GM21423 (cell line): ENCODE results near the gene BIRC7.
"Not testable (repeated sequence)": the region's sequence is repeated elsewhere in the genome, so short reads cannot be mapped to it uniquely, and the experiment has no call there.

ENCODE experiments used
- ATAC-seq: cut with Tn5 transposase; IDR thresholded peaks from one replicate; pipeline ENCODE4 v1.9.1; 2021; ENCODE audit warnings: mild to moderate bottlenecking, moderate library complexity; ENCODE audit not compliant: unreplicated experiment

BIRC7 gene

DNA sequence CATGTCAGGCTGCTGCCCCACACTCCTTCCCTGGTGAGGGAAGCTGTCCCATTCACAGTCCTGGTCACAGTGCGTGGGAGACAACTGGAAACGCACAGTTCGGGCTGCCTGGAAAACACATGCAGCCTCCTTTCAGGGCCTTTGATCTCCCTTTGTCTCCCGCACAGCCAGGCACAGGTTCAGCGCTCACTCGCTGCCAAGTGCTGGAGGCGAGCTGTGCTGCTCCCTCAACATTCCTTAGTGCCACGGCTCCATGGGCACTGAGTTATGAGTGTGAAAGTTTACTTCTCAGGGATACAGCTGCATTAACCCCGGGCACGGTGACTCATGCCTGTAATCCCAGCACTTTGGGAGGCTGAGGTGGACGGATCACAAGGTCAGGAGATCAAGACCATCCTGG, 28.8 kb upstream of the BIRC7 start:
- ATAC-seq: no peak

DNA sequence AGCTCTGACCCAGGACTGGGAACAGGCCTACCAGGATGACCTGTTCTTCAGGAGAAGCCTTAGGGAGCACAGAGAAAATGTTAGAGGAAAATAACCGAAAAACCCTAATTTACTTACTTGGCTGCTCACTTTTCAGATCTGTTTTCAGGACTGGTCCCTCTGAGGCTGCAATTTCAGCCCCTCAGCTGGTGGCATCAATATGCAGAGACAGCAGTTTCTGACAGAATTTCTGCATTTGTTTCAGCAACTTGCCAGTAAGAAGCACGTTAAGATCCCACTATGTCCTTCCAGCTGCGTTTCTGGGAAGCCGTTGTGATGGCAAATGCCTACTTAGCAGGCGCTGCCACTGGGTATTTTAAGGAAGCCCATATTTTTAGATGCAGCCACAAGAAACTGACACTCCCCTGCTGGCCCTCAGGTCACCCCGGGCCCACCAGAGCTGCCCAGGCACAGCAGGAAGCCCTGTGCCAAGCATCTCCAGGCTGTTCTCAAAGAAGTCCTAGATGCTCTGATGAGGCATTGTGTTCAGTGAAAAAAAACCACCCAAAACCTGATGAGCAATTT, 27.3 kb upstream of the BIRC7 start:
- ATAC-seq: no peak

GRCh38 chr20:63210011-63210605, 25.6 kb upstream of the BIRC7 start:
- ATAC-seq: no peak

DNA sequence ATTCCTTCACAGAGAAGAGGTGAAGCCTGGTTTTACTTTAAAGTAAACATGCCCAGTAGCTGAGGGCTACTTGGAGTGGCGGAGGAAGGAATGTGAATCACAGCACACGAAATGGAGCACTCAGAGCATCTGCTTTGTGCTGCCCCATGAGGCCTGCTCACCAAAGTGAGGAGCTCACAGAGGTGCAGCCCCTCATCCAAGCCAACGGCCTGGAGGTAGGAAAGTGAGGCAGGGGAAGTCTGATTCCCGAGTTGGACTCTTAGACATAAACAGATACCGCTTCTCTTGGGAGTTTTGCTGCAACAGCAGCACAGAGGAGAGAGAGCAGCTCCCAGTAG, 23.3 kb upstream of the BIRC7 start:
- no peak for ATAC-seq

- no peak for ATAC-seq
These were observed 22.9 kb upstream of the BIRC7 start for GRCh38 chr20:63212792-63213191.

DNA sequence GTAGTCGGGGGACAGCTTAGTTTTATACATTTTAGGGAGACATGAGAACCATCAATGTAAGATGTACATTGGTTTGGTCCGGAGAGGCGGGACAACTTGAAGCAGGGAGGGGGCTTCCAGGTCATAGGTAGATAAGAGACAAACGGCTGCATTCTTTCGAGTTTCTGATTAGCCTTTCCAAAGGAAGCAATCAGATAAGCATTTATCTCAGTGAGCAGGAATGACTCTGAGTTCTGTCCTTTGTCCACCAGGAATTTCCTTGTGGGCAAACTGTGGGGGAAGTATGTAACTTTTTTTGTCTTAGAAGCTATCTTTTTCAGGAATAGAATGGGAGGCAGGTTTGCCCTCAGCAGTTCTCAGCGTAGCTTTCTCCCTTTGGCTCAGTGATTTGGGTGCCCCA, 21.2 kb upstream of the BIRC7 start:
- ATAC-seq: no peak

DNA sequence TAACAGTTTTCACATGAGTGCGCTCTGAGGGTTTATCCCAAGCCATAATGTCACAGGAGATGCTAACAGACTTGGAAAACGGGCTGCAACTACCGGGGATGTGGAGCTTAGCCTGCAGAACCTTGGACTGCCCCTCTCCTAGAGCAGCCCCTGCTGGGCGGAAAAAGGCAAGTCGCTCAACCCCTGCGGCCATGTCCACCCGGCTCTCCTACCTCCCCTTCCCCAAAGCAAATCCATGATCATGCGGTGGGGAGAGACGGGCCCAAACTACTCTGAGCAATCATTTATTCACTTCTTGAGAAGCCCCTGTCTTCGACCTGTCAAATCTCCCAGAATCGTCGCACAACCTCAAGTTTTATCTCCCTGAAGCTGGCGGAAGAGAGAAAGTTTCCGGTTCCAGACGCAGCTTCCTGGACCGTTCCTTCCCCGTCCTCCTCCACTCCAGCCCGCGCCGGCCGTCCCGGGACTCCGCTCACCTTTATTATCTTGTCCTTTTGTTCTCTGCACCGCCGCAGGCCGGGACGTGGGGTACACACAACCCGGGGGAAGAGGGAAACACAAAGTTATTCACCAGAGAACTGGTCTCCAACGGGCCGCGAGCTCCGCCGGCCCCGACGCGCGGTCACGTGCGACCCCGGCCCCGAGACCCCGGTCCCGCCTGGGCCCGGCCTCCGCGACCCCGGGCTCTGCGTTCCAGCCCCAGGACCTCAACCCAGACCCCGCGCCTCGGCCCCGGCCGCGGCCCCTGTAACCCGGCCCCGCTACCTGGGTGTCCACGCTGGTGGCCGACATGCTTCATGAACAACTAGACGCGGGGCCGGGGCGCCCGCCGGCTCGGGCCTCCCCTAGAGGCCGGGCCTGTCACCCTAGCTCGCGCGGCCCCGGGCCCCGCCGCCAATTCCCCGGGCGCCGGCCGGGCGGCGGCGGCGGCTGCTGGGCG, 20.3 kb upstream of the BIRC7 start:
- peak; percentile 22 for ATAC-seq

GRCh38 chr20:63216041-63216848, 19.5 kb upstream of the BIRC7 start, which contains the start of gene YTHDF1:
YTHDF1 (minus strand) TSS chr20:63216131; CDS start chr20:63215892, 239 bp downstream.
- ATAC-seq: peak; percentile 86

GRCh38 chr20:63216849-63217471, 18.7 kb upstream of the BIRC7 start:
- ATAC-seq: no peak

DNA sequence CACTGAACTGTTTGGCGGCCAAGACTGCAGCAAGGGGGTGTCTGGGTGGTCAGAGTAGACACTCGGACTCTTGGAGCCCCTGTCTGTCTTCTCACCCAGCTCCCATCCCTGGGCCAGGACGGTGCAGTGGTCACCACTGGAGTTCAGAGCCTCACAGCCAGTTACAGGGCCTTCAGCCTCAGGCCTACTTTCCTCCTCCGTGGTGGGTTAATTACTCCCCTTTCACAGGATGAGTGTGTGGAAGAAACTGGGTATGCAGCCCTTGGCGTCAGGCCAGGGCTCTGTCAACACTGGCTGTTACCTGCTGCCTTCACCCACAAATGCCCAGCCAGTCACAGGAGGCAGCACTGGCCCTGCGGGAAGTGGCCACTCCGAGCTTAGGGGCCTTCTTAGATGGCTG, 18.0 kb upstream of the BIRC7 start:
- no peak for ATAC-seq

DNA sequence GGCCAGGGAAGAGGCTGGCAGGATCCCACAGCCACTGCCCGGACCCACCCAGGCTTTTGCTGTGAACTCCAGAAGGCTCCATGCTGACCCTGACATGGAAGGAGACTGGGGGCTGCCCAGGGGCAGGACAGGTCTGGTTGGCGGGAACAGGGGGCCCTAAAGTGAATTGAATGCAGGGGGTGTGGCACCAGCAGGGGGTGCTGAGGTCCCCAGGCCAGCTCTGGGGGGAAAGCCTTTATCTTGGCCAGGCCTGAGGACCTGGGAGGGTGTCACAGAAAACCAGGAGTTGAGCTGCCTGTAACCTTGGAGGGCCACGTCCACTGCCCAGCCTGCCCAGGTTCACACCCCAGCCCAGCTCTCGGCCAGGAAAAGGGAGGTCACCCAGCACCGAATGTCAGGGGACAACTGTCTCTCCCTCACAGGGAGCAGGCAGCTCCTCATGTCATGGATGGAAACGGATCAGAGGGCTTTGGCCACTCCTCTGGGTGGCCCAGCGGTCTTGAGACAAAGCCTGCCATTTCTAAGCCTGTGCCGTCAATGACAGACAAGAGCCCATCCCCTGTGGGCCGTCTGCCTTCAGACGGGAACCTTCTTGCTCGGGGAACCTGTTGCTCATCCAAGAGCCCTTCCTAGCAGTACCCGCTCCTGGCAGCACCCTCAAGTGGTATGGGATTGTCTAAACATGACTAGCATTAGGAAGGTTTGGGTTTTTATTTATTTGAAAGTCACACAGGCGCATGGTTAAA, 16.8 kb upstream of the BIRC7 start:
- no peak for ATAC-seq

- no peak for ATAC-seq
These were observed 16.3 kb upstream of the BIRC7 start for GRCh38 chr20:63219447-63219821.

- ATAC-seq: no peak
These were observed 15.7 kb upstream of the BIRC7 start for GRCh38 chr20:63219866-63220521.

DNA sequence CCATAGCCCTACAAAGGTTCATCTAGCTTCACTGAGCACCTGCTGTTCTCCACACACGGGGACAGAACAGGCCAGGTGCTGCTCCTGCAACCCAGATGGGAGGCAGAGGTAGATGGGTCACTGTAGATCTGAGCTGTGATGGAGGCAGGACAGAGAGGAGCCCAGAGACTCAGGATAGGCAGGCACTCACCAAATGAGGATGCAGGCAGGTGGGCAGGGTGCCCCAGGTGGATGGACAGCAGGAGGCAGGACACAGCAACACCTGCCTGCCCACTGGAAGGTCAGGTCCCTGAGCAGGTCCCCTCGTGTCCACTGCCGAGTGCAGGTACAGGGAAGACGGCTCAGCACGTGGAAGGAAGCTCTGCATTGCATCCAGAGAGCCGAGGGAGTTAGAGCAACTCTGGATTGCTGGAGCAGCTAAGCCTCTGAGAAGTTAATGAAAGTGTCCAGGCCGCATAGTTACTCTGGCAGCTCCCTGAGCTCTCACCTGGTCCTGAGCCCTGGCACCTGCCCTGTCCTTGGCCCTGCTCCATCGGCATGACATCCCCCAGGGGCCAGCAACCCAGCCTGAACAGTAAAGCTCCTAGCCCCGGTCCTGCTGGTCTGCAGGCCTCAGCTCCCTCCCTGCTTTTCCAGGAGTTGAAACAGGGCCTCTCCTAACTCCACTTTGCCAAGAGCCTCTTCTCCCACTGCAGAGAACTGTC, 14.9 kb upstream of the BIRC7 start:
- no peak for ATAC-seq

GRCh38 chr20:63221400-63222053, 14.2 kb upstream of the BIRC7 start:
- not testable (repeated sequence) for ATAC-seq

DNA sequence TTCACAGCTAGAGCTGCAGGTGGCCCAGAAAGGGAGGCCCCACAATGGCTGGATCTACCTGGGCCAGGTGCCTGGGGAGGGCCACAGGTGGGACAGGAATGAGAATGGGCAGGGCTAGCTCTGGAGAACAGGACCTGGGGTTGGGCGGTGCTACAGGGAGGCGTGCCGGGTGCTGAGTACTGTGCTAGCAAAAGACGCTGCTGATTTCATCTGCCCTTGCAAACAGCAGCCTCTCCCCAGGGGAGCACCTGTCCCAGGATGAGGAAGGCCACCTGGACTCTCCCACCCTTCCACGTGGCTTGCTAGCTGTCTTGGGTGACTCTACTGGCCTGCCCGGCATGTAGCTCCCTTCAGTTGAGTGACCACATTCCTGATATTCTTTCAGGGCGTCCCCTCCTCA, 13.2 kb upstream of the BIRC7 start:
- ATAC-seq: no peak

GRCh38 chr20:63223121-63223825, 12.4 kb upstream of the BIRC7 start:
- ATAC-seq: no peak

DNA sequence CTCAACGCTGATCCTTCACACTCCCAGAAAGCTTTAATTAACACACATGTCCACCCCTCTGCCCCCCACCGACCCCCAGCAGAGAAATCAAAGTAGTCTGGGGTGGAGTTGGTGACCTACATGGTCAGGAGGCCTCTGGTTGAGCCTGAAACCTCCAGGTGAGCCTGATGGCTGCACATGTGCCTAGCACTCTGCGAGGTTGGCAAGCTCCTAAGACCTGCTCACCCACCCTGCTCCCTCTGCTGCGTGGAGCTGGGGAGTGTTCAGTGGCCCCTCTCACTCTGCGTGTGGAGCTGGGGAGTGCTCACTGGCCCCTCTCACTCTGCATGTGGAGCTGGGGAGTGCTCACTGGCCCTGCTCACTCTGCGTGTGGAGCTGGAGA, 11.9 kb upstream of the BIRC7 start:
- ATAC-seq: no peak
